Coronary artery (tissue), 2 donors: ENCODE measurements around the gene YBX2.

Experiments used
- DNase-seq: peaks from one replicate; pipeline ENCODE4 v3.0.0-alpha.2; 2017; ENCODE audit warnings: low spot score
- H3K27ac ChIP-seq, 2 donors: fragments of 200-600 bp; sonication (generic); one replicate each; pipeline ENCODE4 v1.5.1; 2016 to 2019
- H3K4me3 ChIP-seq: fragments of 200-600 bp; sonication (generic); 2 replicates; pipeline ENCODE4 v1.5.1; 2016; ENCODE audit warnings: mild to moderate bottlenecking, moderate library complexity
- CTCF ChIP-seq: fragments of 200-600 bp; sonication (generic); IDR thresholded peaks from one replicate; pipeline ENCODE4 v1.5.1; 2019; ENCODE audit warnings: antibody characterized with exemption

The YBX2 gene

GRCh38 chr17:7281074-7281952, 13.1 kb downstream of the YBX2 start, which contains the start of gene SLC2A4:
TSS of gene SLC2A4 (plus strand) at chr17:7281718. CDS start at chr17:7281935, 217 bp downstream.
- H3K4me3 ChIP-seq: peak within 1 kb of the TSS; percentile 71
- DNase-seq: peak; percentile 95
- peak within 1 kb of the TSS; percentile 87 to 90 for H3K27ac ChIP-seq
- no peak for TF ChIP-seq CTCF

DNA sequence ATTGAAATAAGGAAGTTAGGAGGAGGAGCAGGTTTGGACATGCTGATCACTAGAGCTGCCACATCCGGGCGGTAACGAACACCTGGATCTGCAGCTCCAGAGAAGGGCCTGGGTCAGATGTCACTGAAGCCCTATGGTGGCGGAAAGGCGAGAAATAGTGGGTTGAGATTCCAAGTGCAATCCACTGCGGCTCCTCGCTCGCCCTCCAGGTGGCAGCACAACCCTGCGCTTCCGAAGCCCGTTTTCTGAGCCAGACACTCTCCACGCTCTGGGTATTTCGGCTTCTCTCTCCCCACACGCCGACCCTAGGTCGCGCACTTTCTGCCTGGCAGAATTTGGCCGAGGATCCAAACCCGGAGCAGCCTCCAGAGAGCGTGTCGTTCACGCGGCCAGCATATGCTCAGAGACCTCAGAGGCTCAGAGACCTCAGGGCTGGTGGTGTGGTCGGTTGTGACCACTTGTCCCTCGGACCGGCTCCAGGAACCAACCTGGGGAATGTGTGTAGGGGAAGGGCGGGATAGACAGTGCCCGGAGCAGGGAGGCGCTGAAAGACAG, 13.8 kb downstream of the YBX2 start:
- TF ChIP-seq CTCF: peak; percentile 94
- peak; percentile 91 for DNase-seq
- Histone ChIP-seq H3K4me3 (peak overlapping the region; percentile 71), H3K27ac (peak overlapping the region; percentile 87 to 90)

DNA sequence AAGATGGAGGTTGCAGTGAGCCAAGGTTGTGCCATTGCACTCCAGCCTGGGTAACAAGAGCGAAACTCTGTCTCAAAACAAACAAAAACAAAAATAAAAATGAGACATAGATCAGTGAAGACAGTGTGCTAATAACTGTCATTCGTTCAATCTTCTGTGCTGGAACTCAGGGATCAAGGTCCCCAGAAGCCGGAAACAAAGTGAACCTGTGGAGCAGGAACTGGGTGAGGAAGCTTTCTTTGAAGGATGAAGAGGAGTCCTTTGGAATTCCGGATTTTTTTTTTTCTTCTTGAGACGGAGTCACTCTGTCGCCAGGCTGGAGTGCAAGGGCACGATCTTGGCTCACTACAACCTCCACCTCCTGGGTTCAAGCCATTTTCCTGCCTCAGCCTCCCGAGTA, 15.0 kb downstream of the YBX2 start:
- no peak overlapping the region for H3K4me3 ChIP-seq
- H3K27ac ChIP-seq: no peak overlapping the region
- TF ChIP-seq CTCF: no peak
- DNase-seq: no peak

GRCh38 chr17:7266784-7267183, 27.7 kb downstream of the YBX2 start:
- no peak overlapping the region for H3K4me3 ChIP-seq
- no peak for DNase-seq
- no peak for TF ChIP-seq CTCF
- H3K27ac ChIP-seq: no peak overlapping the region

GRCh38 chr17:7263801-7264078, 30.7 kb downstream of the YBX2 start:
- no peak for DNase-seq
- Histone ChIP-seq H3K4me3 (peak overlapping the region; percentile 69), H3K27ac (no peak overlapping the region)
- no peak for TF ChIP-seq CTCF

DNA sequence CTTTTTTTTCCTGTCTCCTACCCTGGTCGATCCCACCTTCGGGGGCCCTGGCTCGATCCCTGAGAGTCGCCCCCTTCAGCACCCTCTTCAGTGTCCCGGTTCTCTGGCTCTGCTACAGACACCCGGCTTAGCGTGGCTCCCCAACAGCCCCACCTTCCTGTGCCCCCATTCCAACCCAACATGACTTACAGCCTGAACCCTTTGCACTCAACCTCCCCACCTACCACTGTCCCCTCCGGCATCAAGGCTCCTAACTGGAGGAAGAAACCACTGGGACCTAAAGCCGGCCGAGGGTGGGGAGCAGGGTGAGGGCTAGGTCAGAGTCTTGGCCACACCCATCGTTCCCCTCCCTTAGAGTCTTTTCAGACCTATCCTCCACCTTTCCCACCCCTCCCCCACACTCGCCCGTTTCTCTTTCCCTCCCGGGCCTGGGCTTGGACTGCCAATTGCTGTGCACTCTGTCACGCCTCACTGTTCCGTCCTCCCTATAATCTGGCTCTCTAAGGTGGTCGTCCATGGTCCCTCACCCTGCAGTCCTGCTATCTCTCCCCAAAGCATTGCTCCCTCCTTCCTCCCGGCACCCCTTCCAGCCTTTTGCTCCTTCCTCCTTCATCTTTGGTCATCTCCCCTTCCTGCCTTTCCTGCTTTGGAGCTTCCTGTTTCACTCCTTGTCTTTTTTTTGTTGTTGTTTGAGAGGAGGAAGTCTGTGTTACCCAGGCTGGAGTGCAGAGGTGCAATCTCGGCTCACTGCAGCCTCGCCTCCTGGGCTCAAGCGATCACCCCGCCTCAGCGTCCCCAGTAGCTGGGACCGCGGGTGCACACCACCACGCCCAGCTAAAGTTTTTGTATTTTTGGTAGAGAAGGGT, 31.3 kb downstream of the YBX2 start:
- no peak for TF ChIP-seq CTCF
- H3K27ac ChIP-seq: peak overlapping the region in 1 of 2 donors; percentile 26
- DNase-seq: no peak
- peak overlapping the region; percentile 69 for H3K4me3 ChIP-seq
